Left lung (tissue), 10 donors: ENCODE measurements around the gene FHIT. TPM values are rescaled to one million over a fixed set of nuclear protein-coding genes. Genes with fewer than 3 reads are reported as not detected.
"Not testable (repeated sequence)": the region's sequence is repeated elsewhere in the genome, so short reads cannot be mapped to it uniquely, and the experiment has no call there.

Experiments
- ATAC-seq: fragments of 200-7000 bp; cut with Tn5 transposase; one replicate; pipeline ENCODE4 v1.9.1; 2020; ENCODE audit warnings: moderate library complexity
- DNase-seq, 4 donors: peaks; one replicate each; pipeline ENCODE4 v3.0.0-alpha.2; 2013 to 2020
- H3K27ac ChIP-seq, 2 donors: fragments of 200-600 bp; sonication (generic) in 1 of 2; one replicate each; pipeline versions ENCODE4 v1.5.0 to v1.8.0; 2020 to 2021
- H3K27me3 ChIP-seq, 2 donors: fragments of 200-600 bp; sonication (generic) in 1 of 2; one replicate each; pipeline versions ENCODE4 v1.5.0 to v1.8.0; 2020 to 2021
- H3K36me3 ChIP-seq, 2 donors: fragments of 200-600 bp; sonication (generic) in 1 of 2; one replicate each; pipeline versions ENCODE4 v1.5.0 to v1.8.0; 2020 to 2021
- H3K4me1 ChIP-seq, 2 donors: fragments of 200-600 bp; one replicate each; pipeline ENCODE4 v1.8.0; 2021
- H3K4me3 ChIP-seq, 2 donors: fragments of 200-600 bp; sonication (generic) in 1 of 2; one replicate each; pipeline versions ENCODE4 v1.5.0 to v1.8.0; 2020 to 2021; ENCODE audit warnings: mild to moderate bottlenecking in 1 of 2
- H3K9me3 ChIP-seq, 2 donors: fragments of 200-600 bp; sonication (generic) in 1 of 2; one replicate each; pipeline versions ENCODE4 v1.5.0 to v1.8.0; 2020 to 2021
- CTCF ChIP-seq, 2 donors: fragments of 200-600 bp; sonication (generic) in 1 of 2; IDR thresholded peaks; one replicate each; pipeline versions ENCODE4 v1.5.0 to v1.8.0; 2021; ENCODE audit warnings: antibody characterized with exemption in 2 of 2
- intact Hi-C, 2 donors: fragments of 100-400 bp; cut with DNase I; formaldehyde crosslinking; loops; one replicate each; pipeline versions ENCODE4 v1.11.2 to v1.14.2; 2022
- polyA plus RNA-seq, 6 donors: library from polyadenylated mRNA; unstranded; fragments of 120-200 nt; gene quantifications; one replicate each; pipeline ENCODE4 v1.2.1, GENCODE V29; 2013; ENCODE audit not compliant: insufficient read length in 6 of 6
- total RNA-seq, 2 donors: library from RNA; stranded (reverse); fragmentation: NEBNext Ultra II Directional; extraction: Animal tissue kit (Norgen Biotek cat#: 25700); gene quantifications; one replicate each; pipeline ENCODE4 v1.2.1, GENCODE V29; 2021
- donor health status: DM: no; HTN: yes; CAD: no.
- donor health status: DM: no; HTN: no; CAD: no.

FHIT gene
- total and polyA plus RNA-seq, 8 donors = 8.5 to 16.3 (median 9.7) TPM

GRCh38 chr3:60909526-60909925, 341.7 kb downstream of the FHIT start:
- Histone ChIP-seq H3K9me3 (peaks cover 0 to 6% of the 10 kb centered on the region in 2 donors), H3K4me3 (no peak overlapping the region), H3K27me3 (no peaks in the 10 kb centered on the region), H3K36me3 (no peaks in the 10 kb centered on the region), H3K27ac (no peak overlapping the region), H3K4me1 (no peaks in the 10 kb centered on the region)
- DNase-seq = no peak
- ATAC-seq = no peak
- no peak for TF ChIP-seq CTCF (IDR thresholded peaks at IDR 0.05)
- intact Hi-C loops = no loop called here

DNA sequence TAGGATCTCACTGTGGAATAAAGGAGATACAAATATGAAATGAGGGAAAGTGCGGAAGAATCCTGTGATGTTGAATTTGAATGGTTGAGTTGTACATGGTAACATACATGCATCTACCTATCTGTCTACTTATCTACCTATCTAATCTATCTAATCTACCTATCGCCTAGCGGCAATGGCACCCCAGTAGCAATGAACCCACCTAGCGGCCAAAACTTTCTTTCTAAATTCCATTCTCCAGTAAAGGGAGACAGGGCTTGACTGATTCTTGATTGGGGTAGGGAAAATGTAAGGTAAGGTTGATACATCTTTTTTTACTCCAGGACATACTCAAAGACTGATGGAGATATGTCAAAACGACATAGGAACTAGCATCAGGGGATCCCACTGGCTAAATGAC, 345.0 kb downstream of the FHIT start:
- intact Hi-C loops = no loop called here
- DNase-seq (no peak), ATAC-seq (no peak)
- Histone ChIP-seq H3K4me3 (no peak overlapping the region), H3K27ac (no peak overlapping the region), H3K4me1 (no peaks in the 10 kb centered on the region), H3K9me3 (peaks cover 0 to 6% of the 10 kb centered on the region in 2 donors), H3K27me3 (no peaks in the 10 kb centered on the region), H3K36me3 (no peaks in the 10 kb centered on the region)
- TF ChIP-seq CTCF (IDR thresholded peaks at IDR 0.05) = no peak

GRCh38 chr3:60898321-60898720, 352.9 kb downstream of the FHIT start:
- DNase-seq (no peak), ATAC-seq (no peak)
- no peak for TF ChIP-seq CTCF (IDR thresholded peaks at IDR 0.05)
- Histone ChIP-seq H3K27ac (no peak overlapping the region), H3K27me3 (no peaks in the 10 kb centered on the region), H3K4me3 (no peak overlapping the region), H3K9me3 (no peaks in the 10 kb centered on the region), H3K4me1 (no peaks in the 10 kb centered on the region), H3K36me3 (no peaks in the 10 kb centered on the region)
- intact Hi-C loops = no loop called here

DNA sequence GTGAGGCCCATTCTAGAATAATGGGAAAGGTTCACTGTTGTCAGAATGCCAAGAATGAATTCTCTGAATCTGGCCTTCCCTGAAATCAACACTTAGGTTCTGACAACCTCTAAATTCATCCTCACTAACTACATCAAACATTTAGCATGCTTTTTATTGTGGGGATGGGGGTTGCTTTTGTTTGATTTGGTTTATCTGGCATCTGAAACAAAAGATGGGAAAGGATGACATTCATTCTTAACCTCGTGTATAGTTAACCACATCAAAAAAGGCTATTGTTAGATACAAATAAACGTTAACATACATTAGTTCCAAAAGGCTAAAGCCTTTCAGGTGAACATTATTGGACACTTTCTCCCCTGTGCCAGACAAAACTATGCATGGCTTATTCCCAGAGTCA, 357.3 kb downstream of the FHIT start:
- no peak for DNase-seq
- Histone ChIP-seq H3K4me1 (no peaks in the 10 kb centered on the region), H3K27me3 (no peaks in the 10 kb centered on the region), H3K9me3 (no peaks in the 10 kb centered on the region), H3K27ac (no peak overlapping the region), H3K36me3 (no peaks in the 10 kb centered on the region), H3K4me3 (no peak overlapping the region)
- intact Hi-C loops = no loop called here
- no peak for TF ChIP-seq CTCF (IDR thresholded peaks at IDR 0.05)
- no peak for ATAC-seq

DNA sequence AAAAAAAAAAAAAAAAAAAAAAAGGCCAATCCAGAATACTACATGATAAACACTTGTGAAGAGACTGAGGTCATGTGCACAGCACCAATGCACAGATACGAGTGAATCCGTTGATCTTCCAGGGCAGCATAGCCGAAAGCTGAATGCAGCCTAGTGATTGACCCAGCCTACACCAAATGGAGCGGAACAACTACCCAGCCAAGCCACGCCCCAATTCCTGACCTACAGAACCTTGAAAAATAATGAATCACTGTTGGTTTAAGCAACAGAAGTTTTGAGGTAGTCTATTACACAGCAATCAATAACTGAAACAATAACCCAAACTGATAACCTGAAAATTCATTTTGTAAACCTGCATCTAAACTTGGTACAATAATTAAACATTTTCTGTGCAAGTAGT, 361.0 kb downstream of the FHIT start:
- no peak for TF ChIP-seq CTCF (IDR thresholded peaks at IDR 0.05)
- intact Hi-C loops = no loop called here
- Histone ChIP-seq H3K4me1 (no peaks in the 10 kb centered on the region), H3K27ac (no peak overlapping the region), H3K9me3 (no peaks in the 10 kb centered on the region), H3K4me3 (no peak overlapping the region), H3K36me3 (no peaks in the 10 kb centered on the region), H3K27me3 (no peaks in the 10 kb centered on the region)
- ATAC-seq (no peak), DNase-seq (no peak)

DNA sequence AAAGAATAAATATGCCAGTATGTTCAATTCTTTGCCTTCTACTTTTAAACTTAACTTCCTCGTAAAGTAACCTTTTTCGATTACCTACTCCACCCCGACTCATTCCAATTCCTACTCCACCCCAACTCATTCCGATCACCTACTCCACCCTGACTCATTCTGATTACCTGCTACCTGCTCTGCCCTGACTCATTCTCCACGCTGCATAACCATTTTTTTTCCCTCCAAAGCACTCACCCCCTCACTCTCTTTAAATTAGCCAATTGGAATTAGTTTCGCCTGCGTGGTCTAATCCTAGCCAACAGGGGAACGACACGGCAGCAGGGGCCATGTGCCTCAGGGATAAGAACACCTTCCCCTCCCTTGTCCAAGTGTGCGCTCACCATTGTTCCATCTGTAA, 362.3 kb downstream of the FHIT start:
- H3K4me1 ChIP-seq, DNase-seq, H3K36me3 ChIP-seq, H3K27ac ChIP-seq, H3K9me3 ChIP-seq, H3K27me3 ChIP-seq, H3K4me3 ChIP-seq, ATAC-seq, intact Hi-C loops: not testable (repeated sequence)
